GM18861 (cell line): Measurements from ENCODE around the gene HLA-E.
"Not testable (repeated sequence)": the region's sequence is repeated elsewhere in the genome, so short reads cannot be mapped to it uniquely, and the experiment has no call there.

Experiments
- ATAC-seq: cut with Tn5 transposase; IDR thresholded peaks from one replicate; pipeline ENCODE4 v1.9.1; 2021; ENCODE audit not compliant: unreplicated experiment

HLA-E gene

DNA sequence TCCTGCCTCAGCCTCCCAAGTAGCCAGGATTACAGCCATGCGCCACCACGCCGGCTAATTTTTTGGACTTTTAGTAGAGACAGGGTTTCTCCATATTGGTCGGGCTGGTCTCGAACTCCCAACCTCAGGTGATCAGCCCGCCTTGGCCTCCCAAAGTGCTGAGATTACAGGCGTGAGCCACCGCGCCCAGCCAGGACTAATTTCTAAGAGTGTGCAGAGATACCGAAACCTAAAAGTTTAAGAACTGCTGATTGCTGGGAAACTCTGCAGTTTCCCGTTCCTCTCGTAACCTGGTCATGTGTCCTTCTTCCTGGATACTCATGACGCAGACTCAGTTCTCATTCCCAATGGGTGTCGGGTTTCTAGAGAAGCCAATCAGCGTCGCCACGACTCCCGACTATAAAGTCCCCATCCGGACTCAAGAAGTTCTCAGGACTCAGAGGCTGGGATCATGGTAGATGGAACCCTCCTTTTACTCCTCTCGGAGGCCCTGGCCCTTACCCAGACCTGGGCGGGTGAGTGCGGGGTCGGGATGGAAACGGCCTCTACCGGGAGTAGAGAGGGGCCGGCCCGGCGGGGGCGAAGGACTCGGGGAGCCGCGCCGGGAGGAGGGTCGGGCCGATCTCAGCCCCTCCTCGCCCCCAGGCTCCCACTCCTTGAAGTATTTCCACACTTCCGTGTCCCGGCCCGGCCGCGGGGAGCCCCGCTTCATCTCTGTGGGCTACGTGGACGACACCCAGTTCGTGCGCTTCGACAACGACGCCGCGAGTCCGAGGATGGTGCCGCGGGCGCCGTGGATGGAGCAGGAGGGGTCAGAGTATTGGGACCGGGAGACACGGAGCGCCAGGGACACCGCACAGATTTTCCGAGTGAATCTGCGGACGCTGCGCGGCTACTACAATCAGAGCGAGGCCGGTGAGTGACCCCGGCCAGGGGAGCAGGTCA is at the start of gene HLA-E:
HLA-E (plus strand) TSS at position 429 of the 945 bp plus-strand sequence; CDS start at position 452, 23 bp downstream.
- ATAC-seq: peak; percentile 89

DNA sequence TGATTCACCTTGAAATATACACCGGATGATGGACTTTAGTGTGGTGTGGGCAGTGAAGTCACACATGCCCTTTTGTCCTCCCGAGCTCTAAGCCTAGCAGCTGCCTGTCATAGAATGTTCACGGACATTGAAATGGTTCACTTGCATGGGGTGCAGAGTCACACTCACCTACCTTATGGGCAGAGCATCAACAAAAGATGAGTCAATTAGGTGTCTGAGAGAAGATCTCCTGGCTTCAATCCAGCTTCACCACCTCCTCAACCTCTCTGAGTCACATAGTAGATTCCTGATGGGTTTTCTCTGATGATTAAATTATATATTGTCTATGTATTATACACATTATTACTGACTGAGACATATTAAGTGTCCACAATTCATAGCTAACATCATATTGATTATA is 48.1 kb upstream of the HLA-E start:
- no peak for ATAC-seq

DNA sequence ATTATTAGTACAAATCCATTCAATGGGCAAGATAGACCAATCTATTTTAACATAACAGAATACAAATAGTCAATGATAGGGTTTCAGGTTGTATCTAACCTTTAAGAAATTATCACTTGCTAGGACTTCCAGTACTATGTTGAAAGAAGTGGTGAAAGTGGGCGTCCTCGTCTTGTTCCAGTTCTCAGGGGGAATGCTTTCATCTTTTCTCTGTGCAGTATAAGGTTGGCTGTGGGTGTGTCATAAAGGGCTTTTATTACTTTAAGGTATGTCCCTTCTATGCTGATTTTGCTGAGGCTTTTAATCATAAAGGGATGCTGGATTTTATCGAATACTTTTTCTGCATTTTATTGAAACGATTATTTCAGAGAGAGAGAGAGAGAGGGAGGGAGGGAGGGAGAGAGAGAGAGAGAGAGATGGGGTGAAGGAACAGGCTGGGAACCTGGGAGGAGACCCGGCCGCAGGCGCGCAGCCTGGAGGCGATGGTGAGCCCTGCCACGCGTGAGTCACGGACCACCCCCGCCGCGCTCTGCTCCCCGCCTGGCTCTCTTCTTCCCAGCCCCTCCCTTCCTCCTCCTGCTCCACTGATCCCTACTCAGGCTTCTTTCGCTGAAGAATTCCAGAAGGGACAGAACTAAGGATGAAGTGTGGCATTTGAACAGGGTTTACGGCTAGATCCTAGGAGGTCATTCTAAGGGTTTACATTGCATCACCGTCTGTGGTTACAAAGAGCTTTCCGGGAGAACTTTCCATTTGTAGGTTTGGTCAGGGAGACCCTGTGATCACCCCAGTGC is 45.5 kb upstream of the HLA-E start:
- ATAC-seq: no peak

DNA sequence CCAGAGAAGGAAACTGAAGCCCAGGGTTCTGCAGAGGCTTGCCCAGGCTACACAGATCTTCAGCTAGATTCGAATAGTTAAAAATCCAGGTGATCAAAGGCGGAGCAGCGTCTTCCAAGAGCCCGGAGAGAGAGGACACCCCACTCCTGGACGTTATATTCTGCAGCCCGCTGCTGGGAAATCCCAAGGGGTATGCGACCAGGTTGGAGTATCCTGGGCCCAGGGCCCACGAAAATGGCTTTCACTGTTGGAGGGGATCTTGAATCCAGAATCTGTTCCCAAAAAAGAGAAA is 44.9 kb upstream of the HLA-E start:
- no peak for ATAC-seq

DNA sequence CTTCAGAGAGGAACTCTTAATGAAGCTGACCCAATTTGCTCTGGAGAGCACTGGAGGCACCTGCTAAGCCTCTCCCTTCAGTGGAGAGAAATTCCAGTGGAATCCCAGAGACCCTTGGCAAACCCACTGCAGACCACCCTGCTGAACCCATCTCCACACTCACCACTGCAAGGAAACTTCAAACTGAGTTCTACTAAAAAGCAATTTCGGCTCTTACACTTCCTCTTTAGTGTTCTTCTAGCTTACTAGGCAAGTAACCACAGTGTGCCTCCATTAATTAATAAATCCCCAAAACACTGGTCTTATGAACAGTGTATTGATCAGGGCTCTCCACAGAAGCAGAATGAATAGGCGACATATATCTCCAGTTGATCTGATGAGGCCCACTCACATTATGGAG is 43.0 kb upstream of the HLA-E start:
- no peak for ATAC-seq

DNA sequence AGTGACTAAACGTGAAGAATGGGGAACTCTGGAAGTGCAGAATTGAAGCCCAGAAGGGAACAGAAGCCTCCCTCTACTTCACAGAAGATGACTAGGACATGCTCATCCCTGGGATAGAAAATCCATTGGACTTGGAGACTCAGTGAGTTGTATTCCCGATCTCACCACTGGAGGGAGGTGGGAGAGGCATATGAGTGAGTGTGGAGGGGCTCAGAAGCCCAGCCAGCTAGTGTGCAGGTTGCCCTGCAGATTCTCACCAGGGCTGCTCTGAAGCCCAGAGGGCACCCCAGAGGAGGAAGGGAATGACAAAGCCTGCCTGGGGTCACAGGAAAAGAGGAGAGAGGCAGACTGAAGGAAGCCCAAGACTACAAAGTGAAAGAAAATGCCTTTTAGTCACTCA is 42.1 kb upstream of the HLA-E start:
- no peak for ATAC-seq

DNA sequence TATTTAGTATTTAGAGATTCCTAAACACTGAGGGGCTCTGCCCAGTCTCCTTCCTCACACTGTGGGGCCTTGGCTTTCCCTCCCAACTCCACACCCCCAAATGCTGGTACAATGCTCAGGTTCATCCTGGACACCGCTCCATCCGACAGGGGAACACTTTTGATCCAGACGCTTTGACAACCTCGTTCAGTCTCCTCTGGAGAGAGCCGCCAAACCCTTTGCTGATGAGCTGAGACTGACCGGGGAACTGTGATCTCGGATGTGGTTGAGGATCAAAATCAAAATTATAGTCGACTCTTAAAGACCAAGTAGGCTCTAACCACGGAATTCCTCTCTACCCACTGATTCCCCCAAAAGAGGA is 38.8 kb upstream of the HLA-E start:
- ATAC-seq: no peak

DNA sequence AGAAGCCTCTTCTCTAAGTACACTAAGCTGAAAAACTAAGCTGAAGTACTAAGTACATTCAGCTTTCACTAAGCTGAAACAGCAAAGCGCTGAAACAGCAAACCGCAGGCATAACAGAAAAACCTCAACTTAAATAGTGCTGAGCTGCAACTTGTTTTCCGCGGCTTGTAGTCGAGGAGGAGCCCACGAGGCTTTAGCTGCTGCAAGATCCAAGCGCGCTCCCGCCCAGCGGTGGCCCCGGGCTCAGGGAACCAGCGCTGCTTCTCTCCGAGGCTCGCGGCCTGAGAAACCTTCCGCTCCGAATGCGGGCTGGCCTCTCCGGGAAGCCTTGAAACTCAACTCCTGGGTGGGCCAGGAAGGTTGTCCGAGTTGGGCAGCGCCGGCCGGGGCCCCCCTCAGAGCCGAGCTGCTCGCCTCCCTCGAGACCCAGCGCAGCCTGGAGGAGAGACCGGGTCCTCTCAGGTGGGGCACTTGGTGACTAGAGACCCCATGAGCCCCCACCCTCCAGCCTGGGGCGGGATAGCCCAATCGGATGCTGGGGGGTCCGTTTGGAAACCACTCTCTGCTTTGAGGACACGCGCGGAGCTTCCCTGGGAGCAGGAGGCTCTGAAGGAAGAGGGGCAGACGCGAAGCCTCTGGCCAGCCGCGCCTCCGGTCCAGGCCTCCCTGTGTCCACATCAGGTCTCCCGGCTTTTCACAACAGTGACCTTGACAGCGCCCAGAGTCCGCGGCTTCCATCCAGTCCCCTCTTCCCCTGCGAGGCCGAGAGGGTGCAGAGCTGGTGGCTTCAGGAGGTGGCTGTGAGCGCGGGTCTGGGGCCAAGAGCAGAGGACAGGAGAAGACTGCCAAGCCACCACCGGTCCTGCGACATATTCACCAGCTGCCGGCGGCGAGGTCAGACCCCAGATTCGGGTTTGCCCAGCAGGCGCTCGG is 38.1 kb upstream of the HLA-E start:
- no peak for ATAC-seq

DNA sequence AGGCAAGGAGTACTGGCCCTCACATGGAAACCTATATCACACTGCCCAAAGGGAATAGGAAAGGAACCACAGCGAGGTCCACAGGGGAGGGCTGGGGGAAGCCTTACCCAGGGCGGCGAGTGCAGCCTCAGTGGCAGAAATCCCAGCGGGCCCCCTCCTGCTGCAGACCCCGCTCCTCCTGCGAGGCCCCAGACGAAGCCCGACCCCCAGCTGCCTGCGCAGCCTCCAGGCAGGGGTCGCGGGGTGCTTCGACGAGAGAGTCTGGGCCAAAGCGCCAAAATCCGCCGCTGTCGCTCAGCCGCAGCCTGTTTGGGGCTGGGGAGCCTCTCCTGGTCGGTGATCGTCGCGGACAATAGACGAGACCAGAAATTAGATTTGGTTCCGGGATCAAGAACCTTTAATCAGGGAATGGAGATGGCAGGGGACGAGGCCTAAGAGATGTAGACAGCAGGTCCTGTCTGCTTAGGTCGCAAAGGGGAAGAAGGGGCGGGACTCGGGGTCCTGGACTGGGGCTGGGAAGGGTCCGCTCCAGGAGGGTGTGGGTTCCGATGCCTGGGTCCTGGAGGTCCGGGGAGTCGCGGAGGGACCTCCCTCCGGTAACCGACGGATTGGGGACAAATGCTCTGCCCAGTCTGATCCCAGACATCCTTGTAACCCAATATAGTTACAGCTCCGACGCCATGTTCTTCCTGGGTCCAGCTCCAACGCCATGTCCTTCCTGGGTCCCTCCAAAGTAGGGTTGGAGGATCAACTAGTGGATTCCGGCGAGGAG is 36.4 kb upstream of the HLA-E start:
- no peak for ATAC-seq

DNA sequence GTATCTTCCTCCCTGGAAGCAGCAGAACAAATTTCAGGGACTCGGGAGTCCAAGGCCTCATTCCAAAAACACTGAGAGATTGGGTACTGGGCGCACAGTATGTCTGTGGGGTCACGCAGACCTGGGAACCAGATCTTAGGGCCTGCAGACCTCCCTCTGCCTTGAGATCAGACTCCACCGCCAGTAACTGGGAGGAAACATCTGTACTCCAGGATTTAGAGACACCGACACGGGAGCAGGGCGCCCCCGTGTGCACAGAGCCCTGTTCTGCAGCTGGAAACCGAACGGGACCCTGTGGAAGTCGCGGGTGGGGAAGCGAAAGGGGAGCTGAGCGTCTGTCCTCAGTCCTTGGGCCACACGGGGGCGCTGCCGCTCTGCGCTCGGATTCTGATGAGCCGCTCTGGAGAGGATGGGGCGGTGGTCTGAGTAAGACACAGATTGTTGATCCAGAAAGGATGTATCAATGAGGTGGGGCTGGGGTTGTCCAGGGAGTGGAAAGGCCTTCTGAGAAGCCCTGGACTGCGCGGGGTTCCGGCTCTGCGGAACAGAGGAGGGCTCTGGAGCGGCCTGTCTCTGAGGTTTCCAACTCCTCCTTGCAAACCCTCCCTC is 35.7 kb upstream of the HLA-E start:
- no peak for ATAC-seq

DNA sequence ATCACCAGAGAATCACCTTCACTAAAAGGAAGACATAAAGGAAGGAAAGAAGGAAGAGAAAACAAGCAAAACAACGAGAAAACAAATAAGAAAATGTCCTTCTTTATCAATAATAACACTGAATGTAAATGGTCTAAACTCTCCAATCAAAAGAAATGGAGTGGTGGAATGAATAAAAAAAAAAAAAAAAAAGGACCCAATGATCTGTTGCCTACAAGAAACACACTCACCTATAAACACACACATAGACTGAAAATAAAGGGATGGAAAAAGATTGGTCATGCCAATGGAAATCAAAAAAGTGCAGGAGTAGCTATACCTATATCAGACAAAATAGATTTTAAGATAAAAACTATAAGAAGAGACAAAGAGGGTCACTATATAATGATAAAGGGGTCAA is 30.2 kb upstream of the HLA-E start:
- ATAC-seq: no peak

DNA sequence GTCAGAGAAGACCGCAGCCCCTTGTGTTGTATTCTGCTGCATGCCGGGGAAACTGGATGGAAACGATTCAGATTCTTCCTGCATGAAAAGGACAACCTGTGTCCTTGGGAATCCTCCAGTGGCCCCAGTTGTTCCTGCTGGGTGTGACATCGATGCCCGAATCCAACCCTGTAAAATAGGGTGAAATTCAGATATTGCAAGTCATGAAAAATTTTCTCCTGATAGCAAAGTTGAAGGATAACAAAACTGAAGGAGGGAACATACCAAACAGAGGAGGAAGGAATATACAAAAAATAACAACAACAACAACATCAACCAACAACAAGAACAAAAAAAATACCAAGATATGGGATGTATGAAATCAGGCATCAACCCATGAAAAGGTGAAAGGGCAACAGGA is 28.3 kb upstream of the HLA-E start:
- no peak for ATAC-seq

DNA sequence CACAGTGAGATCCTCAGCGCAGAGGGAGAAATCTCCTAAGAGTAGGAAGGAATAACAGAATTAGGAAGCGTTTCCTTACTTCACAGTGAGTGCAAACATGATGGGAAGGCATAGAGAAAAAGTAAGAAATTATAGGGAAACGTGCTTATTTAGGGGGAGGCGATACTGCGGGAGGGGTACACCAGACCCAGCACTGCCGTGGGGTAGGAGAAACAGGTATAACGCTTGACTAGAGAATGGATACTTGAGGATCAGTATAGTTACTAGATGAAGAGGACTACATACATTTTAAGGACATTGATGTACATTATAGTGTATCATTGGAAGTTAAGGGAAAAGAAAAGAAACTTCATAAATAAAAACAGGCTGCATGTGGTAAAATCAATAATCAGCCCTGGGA is 26.8 kb upstream of the HLA-E start:
- no peak for ATAC-seq

DNA sequence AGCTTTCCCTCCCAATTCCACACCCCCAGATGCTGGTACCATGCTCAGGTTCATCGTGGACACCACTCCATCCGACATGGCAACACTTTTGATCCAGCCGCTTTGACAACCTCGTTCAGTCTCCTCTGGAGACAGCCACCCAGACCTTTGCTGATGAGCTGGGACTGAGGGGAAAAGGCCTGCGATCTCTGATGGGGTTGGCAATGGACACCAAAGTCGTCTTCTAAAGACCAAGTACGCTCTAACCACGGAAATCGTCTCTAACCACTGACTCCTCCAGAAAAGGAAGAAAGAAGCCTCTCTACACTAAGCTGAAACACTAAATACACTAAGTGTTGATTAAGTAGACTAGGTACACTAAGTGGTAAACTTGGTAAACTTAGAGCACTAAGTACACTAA is 26.1 kb upstream of the HLA-E start:
- ATAC-seq: no peak

DNA sequence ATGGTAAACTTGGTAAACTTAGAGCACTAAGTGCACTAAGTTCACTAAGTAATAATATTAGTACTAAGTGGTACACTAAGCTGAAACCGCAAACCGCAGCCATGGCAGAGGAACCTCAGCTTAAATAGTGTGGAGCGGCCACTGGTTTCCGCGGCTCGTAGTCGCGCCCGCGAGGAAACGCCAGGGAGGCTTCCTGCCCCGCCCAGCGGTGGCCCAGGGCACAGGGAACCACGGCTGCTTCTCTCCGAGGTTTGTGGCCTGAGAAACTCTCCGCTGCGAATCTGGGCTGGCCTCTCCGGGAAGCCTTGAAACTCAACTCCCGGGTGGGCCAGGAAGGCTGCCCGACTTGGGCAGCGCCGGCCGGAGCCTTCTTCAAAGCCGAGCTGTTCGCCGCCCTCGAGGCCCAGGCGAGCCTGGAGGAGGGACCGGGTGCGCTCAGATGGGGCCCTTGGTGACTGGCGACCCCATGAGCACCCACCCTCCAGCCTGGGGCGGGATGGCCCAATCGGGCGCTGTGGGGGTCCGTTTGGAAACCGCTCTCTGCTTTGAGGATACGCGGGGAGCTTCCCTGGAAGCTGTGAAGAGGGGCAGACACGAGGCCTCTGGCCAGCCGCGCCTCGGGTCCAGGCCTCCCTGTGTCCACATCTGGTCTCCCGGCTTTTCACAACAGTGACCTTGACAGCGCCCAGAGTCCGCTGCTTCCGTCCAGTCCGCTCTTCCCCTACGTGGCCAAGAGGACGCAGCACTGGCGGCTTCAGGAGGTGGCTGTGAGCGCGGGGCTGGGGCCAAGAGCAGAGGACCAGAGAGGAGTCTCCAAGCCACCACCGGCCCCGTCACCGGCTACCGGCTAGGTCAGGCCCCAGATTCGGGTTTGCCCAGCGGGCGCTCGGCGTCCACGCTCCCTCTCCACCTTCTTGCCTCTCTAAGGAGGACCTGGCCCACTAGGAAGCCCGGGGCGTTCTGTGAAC is 25.4 kb upstream of the HLA-E start:
- ATAC-seq: no peak

DNA sequence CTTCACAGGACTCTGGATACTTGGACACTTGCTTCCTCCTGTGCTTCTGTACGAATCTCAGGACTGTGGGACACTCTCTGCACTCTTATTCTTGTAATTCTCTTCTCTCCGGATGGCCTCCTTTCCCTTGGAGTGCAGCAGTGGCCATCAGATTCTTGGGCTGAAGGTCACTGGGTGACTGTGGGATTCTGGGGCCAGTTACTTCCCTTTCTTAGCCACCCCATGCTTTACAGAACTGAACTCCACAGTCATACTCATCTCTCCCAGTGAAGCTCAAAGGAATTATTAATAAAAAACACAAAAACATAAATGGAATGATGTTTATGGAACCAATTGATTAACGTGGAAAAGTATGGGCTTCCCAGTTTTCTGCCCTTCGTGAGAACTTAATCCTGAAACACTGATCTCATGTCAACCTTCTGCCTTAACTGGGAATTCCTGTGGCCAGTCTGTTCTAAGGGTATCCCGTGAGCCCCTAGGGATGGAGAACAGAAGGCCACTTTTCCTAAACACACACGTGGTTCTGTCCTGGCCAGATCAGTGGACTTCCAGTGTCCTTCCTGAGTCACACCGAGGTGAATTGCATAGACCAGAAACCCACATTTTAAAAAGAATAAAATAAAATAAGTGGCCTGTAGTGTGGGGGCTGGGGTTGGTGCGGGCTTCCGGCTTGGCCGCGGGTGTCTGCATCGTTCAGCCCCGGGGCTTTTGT is 23.6 kb upstream of the HLA-E start:
- ATAC-seq: no peak

DNA sequence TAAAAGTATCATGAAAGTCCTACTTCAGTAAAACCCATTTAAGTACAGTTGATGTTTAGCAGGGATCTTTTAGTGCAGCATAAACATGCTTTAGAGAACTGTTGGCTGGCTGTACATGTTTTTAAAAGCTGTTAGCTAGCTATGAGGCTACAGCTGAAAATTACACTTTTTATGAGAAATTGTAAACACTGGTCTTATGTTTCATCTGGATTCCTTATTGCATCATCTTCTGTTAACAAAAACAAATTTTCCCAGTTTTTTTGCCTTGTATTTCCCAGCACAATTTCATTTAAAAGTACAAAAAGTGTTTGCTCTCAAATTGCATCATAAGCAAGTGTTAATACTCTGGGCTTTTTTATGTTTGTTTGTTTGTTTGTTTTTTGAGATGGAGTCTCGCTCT is 18.3 kb upstream of the HLA-E start:
- ATAC-seq: no peak

DNA sequence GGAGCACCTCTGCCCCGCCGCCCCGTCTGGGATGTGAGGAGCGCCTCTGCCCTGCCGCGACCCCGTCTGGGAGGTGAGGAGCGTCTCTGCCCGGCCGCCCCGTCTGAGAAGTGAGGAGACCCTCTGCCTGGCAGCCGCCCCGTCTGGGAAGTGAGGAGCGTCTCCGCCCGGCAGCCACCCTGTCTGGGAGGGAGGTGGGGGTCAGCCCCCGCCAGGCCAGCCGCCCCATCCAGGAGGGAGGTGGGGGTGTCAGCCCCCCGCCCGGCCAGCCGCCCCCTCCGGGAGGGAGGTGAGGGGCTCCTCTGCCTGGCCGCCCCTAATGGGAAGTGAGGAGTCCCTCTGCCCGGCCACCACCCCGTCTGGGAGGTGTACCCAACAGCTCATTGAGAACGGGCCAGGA is 14.2 kb upstream of the HLA-E start:
- not testable (repeated sequence) for ATAC-seq
